Neural cell (in vitro differentiated cells): ENCODE measurements around the gene GARIN5A. TPM values are rescaled to one million over a fixed set of nuclear protein-coding genes. Genes with fewer than 3 reads are reported as not detected.
A peak's percentile ranks its signal among the peaks of the same experiment; 100 is the strongest.

ENCODE experiments used
- H2AFZ ChIP-seq: fragments of 200-600, 300-800 bp; sonication (generic), shearing (Covaris generic); 2 replicates; pipeline ENCODE4 v1.6.0; 2014; ENCODE audit warnings: low read depth, mild to moderate bottlenecking, antibody characterized with exemption, low read length, moderate library complexity
- H3F3A ChIP-seq: fragments of 200-600 bp; shearing (Covaris generic); 2 replicates; pipeline ENCODE4 v1.6.1; 2016; ENCODE audit warnings: mild to moderate bottlenecking, moderate library complexity, mixed read lengths, antibody characterized with exemption, low read length; ENCODE audit not compliant: insufficient read depth, poor library complexity, severe bottlenecking
- H3K27ac ChIP-seq: fragments of 200-600, 300-800 bp; sonication (generic), shearing (Covaris generic); 2 replicates; pipeline ENCODE4 v1.5.1; 2014; ENCODE audit warnings: mild to moderate bottlenecking, low read length, moderate library complexity
- H3K27me3 ChIP-seq: fragments of 300-800, 200-600 bp; sonication (generic), shearing (Covaris generic); 2 replicates; pipeline ENCODE4 v1.6.0; 2014; ENCODE audit warnings: mild to moderate bottlenecking, low read depth, low read length, moderate library complexity; ENCODE audit not compliant: insufficient read depth
- H3K36me3 ChIP-seq: fragments of 300-800, 200-600 bp; sonication (generic), shearing (Covaris generic); 2 replicates; pipeline ENCODE4 v1.5.1; 2014; ENCODE audit warnings: mild to moderate bottlenecking, antibody characterized with exemption, low read length, moderate library complexity; ENCODE audit not compliant: insufficient read depth
- H3K4me2 ChIP-seq: fragments of 300-800, 200-600 bp; sonication (generic), shearing (Covaris generic); 2 replicates; pipeline ENCODE4 v1.6.0; 2014; ENCODE audit warnings: mild to moderate bottlenecking, low read length
- H3K4me3 ChIP-seq: fragments of 300-800, 200-600 bp; sonication (generic), shearing (Covaris generic); 2 replicates; pipeline ENCODE4 v1.5.1; 2014; ENCODE audit warnings: mild to moderate bottlenecking, low read length, moderate library complexity
- H3K79me2 ChIP-seq: fragments of 200-600 bp; shearing (Covaris generic); replicated peaks from 2 replicates; pipeline ENCODE4 v1.6.0; 2014; ENCODE audit warnings: mild to moderate bottlenecking, low read length, moderate library complexity; ENCODE audit not compliant: insufficient read depth
- H3K9ac ChIP-seq: fragments of 300-800, 200-600 bp; sonication (generic), shearing (Covaris generic); 2 replicates; pipeline ENCODE4 v1.6.1; 2016; ENCODE audit warnings: mild to moderate bottlenecking, low read length, mixed read lengths
- H3K9me2 ChIP-seq: fragments of 200-600 bp; shearing (Covaris generic); 2 replicates; pipeline ENCODE4 v1.6.1; 2016; ENCODE audit warnings: mild to moderate bottlenecking, low read length, mixed read lengths; ENCODE audit not compliant: insufficient read depth
- H3K9me3 ChIP-seq: fragments of 200-600, 300-800 bp; sonication (generic), shearing (Covaris generic); 2 replicates; pipeline ENCODE4 v1.6.1; 2016; ENCODE audit warnings: mild to moderate bottlenecking, mixed run types, low read length, moderate library complexity, mixed read lengths
- H4K20me1 ChIP-seq: fragments of 200-600 bp; shearing (Covaris generic); 2 replicates; pipeline ENCODE4 v1.6.1; 2016; ENCODE audit warnings: mild to moderate bottlenecking, mixed run types; ENCODE audit not compliant: insufficient read depth
- EP300 ChIP-seq: fragments of 450-650 bp; conservative IDR thresholded peaks from 2 replicates; pipeline ENCODE4 v1.6.1; 2014; ENCODE audit warnings: antibody characterized with exemption, mild to moderate bottlenecking, moderate library complexity; ENCODE audit not compliant: poor library complexity, severe bottlenecking
- EZH2 ChIP-seq: fragments of 200-600, 300-800 bp; shearing (Covaris generic), sonication (generic); IDR thresholded peaks from 2 replicates; pipeline ENCODE4 v1.6.1; 2014; ENCODE audit warnings: antibody characterized with exemption, low read length, borderline replicate concordance, mild to moderate bottlenecking; ENCODE audit not compliant: insufficient read depth, poor library complexity, severe bottlenecking
- MXI1 ChIP-seq: fragments of 450-650 bp; conservative IDR thresholded peaks from 2 replicates; pipeline ENCODE4 v1.6.1; 2014; ENCODE audit warnings: antibody characterized with exemption, mild to moderate bottlenecking; ENCODE audit not compliant: poor library complexity, severe bottlenecking
- POLR2AphosphoS5 ChIP-seq: IDR thresholded peaks from 2 replicates; pipeline ENCODE4 v1.6.1; 2012
- RAD21 ChIP-seq: fragments of 450-650 bp; conservative IDR thresholded peaks from 2 replicates; pipeline ENCODE4 v1.6.1; 2014; ENCODE audit warnings: antibody characterized with exemption, mild to moderate bottlenecking, moderate library complexity
- SMC3 ChIP-seq: fragments of 450-650 bp; conservative IDR thresholded peaks from 2 replicates; pipeline ENCODE4 v1.6.1; 2014; ENCODE audit warnings: antibody characterized with exemption, mild to moderate bottlenecking, moderate library complexity; ENCODE audit not compliant: poor library complexity
- TAF1 ChIP-seq: IDR thresholded peaks from 2 replicates; pipeline ENCODE4 v1.6.1; 2012; ENCODE audit warnings: low read depth
- polyA plus RNA-seq: library from polyadenylated mRNA; depleted of rRNA; stranded (reverse); fragments of >200 nt; gene quantifications from 2 replicates; pipeline ENCODE4 v1.2.3, GENCODE V29; 2014
- TF ChIP-seq, protein P1 (sequence below): IDR thresholded peaks from 2 replicates; pipeline ENCODE4 v1.6.1; 2012; ENCODE audit warnings: borderline replicate concordance
- TF ChIP-seq, protein P2 (sequence below): fragments of 450-650 bp; IDR thresholded peaks from 2 replicates; pipeline ENCODE4 v1.5.1; 2014; ENCODE audit warnings: antibody characterized with exemption, mild to moderate bottlenecking, moderate library complexity; ENCODE audit not compliant: poor library complexity, severe bottlenecking

GARIN5A gene
- polyA plus RNA-seq, 1 donor from 2014 or later = 3.3 TPM

- no peak overlapping the region for H3K27ac ChIP-seq
- H3K36me3 ChIP-seq = no peaks in the 10 kb centered on the region
- no peaks in the 10 kb centered on the region for H3K79me2 ChIP-seq
- TF ChIP-seq TAF1 (no peak), EP300 (no peak), MXI1 (no peak), RAD21 (no peak), POLR2AphosphoS5 (no peak), SMC3 (no peak), EZH2 (no peak)
- TF ChIP-seq, protein P1, sequence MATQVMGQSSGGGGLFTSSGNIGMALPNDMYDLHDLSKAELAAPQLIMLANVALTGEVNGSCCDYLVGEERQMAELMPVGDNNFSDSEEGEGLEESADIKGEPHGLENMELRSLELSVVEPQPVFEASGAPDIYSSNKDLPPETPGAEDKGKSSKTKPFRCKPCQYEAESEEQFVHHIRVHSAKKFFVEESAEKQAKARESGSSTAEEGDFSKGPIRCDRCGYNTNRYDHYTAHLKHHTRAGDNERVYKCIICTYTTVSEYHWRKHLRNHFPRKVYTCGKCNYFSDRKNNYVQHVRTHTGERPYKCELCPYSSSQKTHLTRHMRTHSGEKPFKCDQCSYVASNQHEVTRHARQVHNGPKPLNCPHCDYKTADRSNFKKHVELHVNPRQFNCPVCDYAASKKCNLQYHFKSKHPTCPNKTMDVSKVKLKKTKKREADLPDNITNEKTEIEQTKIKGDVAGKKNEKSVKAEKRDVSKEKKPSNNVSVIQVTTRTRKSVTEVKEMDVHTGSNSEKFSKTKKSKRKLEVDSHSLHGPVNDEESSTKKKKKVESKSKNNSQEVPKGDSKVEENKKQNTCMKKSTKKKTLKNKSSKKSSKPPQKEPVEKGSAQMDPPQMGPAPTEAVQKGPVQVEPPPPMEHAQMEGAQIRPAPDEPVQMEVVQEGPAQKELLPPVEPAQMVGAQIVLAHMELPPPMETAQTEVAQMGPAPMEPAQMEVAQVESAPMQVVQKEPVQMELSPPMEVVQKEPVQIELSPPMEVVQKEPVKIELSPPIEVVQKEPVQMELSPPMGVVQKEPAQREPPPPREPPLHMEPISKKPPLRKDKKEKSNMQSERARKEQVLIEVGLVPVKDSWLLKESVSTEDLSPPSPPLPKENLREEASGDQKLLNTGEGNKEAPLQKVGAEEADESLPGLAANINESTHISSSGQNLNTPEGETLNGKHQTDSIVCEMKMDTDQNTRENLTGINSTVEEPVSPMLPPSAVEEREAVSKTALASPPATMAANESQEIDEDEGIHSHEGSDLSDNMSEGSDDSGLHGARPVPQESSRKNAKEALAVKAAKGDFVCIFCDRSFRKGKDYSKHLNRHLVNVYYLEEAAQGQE = no peak
- TF ChIP-seq, protein P2, sequence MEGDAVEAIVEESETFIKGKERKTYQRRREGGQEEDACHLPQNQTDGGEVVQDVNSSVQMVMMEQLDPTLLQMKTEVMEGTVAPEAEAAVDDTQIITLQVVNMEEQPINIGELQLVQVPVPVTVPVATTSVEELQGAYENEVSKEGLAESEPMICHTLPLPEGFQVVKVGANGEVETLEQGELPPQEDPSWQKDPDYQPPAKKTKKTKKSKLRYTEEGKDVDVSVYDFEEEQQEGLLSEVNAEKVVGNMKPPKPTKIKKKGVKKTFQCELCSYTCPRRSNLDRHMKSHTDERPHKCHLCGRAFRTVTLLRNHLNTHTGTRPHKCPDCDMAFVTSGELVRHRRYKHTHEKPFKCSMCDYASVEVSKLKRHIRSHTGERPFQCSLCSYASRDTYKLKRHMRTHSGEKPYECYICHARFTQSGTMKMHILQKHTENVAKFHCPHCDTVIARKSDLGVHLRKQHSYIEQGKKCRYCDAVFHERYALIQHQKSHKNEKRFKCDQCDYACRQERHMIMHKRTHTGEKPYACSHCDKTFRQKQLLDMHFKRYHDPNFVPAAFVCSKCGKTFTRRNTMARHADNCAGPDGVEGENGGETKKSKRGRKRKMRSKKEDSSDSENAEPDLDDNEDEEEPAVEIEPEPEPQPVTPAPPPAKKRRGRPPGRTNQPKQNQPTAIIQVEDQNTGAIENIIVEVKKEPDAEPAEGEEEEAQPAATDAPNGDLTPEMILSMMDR = no peak
- H3F3A ChIP-seq = no peaks in the 10 kb centered on the region
- H2AFZ ChIP-seq = no peak overlapping the region
- H3K9ac ChIP-seq = peak overlapping the region; percentile 62
- no peaks in the 10 kb centered on the region for H4K20me1 ChIP-seq
- H3K9me2 ChIP-seq = no peaks in the 10 kb centered on the region
- no peak overlapping the region for H3K4me2 ChIP-seq
- H3K9me3 ChIP-seq = no peaks in the 10 kb centered on the region
- H3K27me3 ChIP-seq = peaks cover 5% of the 10 kb centered on the region
- peak overlapping the region; percentile 76 for H3K4me3 ChIP-seq
Observed at GRCh38 chr19:50431343-50432220, 45.1 kb downstream of the GARIN5A start.

DNA sequence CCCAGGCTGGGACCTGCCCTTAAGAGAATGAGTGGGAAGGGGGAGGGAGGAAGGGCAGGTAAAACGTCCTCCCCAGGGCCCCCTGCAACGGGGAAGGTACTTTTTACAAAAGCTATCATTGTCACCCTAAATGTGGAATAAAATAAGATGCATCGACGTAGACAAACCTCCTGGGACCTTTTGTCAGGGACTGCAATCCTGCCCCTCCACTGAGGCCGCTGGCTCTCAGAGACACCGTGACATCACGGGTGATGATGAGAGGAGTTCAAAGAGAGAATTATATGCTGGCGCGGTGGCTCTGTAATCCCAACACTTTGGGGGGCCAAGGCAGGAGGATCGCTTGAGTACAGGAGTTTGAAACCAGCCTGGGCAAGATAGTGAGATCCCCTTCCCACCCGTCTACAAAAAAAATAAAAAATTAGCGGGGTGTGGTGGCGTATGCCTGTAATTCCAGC lies 45.7 kb downstream of the GARIN5A start:
- Histone ChIP-seq H3K27me3 (peaks cover 5% of the 10 kb centered on the region), H3K9me3 (no peaks in the 10 kb centered on the region), H3K9ac (peak overlapping the region; percentile 62), H3F3A (no peaks in the 10 kb centered on the region), H3K79me2 (no peaks in the 10 kb centered on the region), H2AFZ (no peak overlapping the region), H3K4me3 (peak overlapping the region; percentile 76), H3K4me2 (no peak overlapping the region), H3K36me3 (no peaks in the 10 kb centered on the region), H3K9me2 (no peaks in the 10 kb centered on the region), H4K20me1 (no peaks in the 10 kb centered on the region), H3K27ac (no peak overlapping the region)
- TF ChIP-seq POLR2AphosphoS5 (no peak), RAD21 (no peak), TAF1 (no peak), SMC3 (no peak), EZH2 (no peak), EP300 (no peak), MXI1 (no peak)
- TF ChIP-seq, protein P2 = no peak
- TF ChIP-seq, protein P1 = no peak
